ENCODE results near the gene ST8SIA5. TPM values are rescaled to one million over a fixed set of nuclear protein-coding genes. Genes with fewer than 3 reads are reported as not detected.

Gene ST8SIA5
- total and polyA plus RNA-seq, 8 donors, result 0.03 to 1.4 (median 0.19) TPM; not detected in 4

DNA sequence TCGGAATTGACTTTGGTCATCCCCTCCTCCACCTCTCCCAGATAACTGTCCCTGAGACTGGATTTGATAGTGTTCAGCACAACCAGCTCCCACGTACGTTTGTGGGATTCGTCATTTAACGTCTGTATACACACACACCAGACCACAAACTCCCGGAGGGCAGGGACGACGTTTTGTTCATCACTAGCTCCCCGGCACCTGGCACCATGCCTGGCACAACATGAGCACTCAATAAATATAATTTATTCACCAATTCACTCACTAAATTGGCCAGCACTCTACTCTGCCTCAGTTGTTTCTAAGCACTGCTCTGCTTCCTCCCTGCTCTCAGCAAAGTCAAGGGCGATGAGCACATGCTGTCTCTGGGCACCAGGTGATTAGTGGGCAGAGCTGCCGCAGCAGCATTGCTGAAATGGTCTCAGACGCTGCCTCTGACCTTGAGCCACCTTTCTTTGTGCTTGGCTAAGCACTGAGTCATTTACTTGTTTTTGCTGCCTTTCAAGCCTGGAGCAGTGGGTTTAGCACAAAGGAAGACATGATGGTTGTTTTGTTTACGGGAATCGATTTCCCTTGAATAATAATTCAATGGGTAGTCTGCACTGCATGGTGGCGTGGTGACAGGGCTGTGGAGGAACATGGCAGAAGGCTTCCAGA lies 80.5 kb downstream of the ST8SIA5 start:
- H3K4me3 ChIP-seq, result no peak overlapping the region
- no peak for DNase-seq
- H3K27ac ChIP-seq, result no peak overlapping the region
- H3K36me3 ChIP-seq, result no peaks in the 10 kb centered on the region
- 60 to 70% (median 66%) methylated on average over 15 of the region's 15 CpGs for WGBS, 5 donors
- H3K27me3 ChIP-seq, result peaks cover 0 to 6% (median 0%) of the 10 kb centered on the region in 3 donors
- intact Hi-C loops (cut with DNase I; ENCODE audit: low total_unique reads), result no loop called here
- no peaks in the 10 kb centered on the region for H3K4me1 ChIP-seq
- TF ChIP-seq POLR2AphosphoS5 (IDR thresholded peaks at IDR 0.05) (no peak), EP300 (IDR thresholded peaks at IDR 0.05) (no peak), POLR2A (IDR thresholded peaks at IDR 0.05) (no peak)
- TF ChIP-seq, protein P1, sequence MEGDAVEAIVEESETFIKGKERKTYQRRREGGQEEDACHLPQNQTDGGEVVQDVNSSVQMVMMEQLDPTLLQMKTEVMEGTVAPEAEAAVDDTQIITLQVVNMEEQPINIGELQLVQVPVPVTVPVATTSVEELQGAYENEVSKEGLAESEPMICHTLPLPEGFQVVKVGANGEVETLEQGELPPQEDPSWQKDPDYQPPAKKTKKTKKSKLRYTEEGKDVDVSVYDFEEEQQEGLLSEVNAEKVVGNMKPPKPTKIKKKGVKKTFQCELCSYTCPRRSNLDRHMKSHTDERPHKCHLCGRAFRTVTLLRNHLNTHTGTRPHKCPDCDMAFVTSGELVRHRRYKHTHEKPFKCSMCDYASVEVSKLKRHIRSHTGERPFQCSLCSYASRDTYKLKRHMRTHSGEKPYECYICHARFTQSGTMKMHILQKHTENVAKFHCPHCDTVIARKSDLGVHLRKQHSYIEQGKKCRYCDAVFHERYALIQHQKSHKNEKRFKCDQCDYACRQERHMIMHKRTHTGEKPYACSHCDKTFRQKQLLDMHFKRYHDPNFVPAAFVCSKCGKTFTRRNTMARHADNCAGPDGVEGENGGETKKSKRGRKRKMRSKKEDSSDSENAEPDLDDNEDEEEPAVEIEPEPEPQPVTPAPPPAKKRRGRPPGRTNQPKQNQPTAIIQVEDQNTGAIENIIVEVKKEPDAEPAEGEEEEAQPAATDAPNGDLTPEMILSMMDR (IDR thresholded peaks at IDR 0.05), result no peak
- no peaks in the 10 kb centered on the region for H3K9me3 ChIP-seq

- Histone ChIP-seq H3K36me3 (no peaks in the 10 kb centered on the region), H3K27me3 (no peaks in the 10 kb centered on the region), H3K4me3 (no peak overlapping the region), H3K27ac (no peak overlapping the region), H3K9me3 (no peaks in the 10 kb centered on the region), H3K4me1 (no peaks in the 10 kb centered on the region)
- intact Hi-C loops (cut with DNase I; ENCODE audit: low total_unique reads), result no loop called here
- DNase-seq, result no peak
- whole genome bisulfite sequencing, 5 donors, result 64 to 88% (median 70%) methylated on average over 1 of the region's 1 CpG
- TF ChIP-seq POLR2AphosphoS5 (IDR thresholded peaks at IDR 0.05) (no peak), POLR2A (IDR thresholded peaks at IDR 0.05) (no peak), EP300 (IDR thresholded peaks at IDR 0.05) (no peak)
- TF ChIP-seq, protein P1 (IDR thresholded peaks at IDR 0.05), result no peak
These were observed 81.7 kb downstream of the ST8SIA5 start for GRCh38 chr18:46675112-46675511.

DNA sequence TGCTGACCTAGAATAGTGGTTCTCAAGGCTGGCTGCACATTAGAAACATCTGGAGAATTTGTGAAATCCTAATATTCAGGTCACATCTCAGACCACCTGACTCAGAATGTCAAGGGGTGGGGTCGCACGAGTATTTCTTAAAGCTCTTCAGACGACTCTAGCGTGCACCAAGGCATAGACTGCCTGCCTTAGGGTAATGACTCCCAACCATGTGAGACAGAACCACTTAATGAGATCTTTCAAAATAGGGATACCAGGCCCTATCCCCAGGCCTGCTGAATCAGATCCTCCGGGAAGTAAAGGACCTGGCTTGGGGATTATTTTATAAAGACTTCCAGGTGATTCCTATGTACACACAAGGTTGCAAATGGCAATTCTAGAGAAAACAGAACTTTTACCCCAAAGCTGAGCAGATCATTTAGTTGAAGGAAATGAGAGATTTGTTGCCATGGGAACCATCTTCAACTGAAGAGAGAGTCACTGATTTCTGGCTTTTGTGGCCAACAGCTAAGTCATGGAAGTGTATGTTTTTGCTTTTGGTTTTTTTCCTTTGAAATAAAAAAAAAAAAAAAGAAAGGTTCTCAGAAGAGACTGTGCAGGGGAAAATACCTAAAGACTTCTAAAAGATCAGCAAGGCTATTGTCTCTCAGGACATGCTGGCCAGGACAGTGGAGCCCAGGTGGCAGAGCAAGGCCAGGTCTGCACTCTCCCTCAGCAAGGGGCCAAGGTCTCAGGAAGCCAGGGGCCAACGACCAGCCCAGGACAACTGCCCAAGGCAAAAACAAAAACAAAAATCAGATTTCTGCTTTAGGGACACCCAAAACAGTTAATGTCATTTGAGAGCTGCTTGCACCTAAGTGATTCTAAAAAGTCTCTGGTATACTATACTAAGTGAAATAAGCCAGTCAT lies 84.5 kb downstream of the ST8SIA5 start:
- H3K27me3 ChIP-seq, result no peaks in the 10 kb centered on the region
- DNase-seq, result peak in 1 of 2 donors; percentile 41
- no peaks in the 10 kb centered on the region for H3K36me3 ChIP-seq
- WGBS, 5 donors, result 69 to 76% (median 73%) methylated on average over 6 of the region's 6 CpGs
- intact Hi-C loops (cut with DNase I; ENCODE audit: low total_unique reads), result no loop called here
- H3K4me1 ChIP-seq, result no peaks in the 10 kb centered on the region
- no peaks in the 10 kb centered on the region for H3K9me3 ChIP-seq
- no peak overlapping the region for H3K4me3 ChIP-seq
- H3K27ac ChIP-seq, result no peak overlapping the region
- TF ChIP-seq POLR2AphosphoS5 (IDR thresholded peaks at IDR 0.05) (no peak), EP300 (IDR thresholded peaks at IDR 0.05) (no peak), POLR2A (IDR thresholded peaks at IDR 0.05) (no peak)

- no peak for TF ChIP-seq EP300 (IDR thresholded peaks at IDR 0.05)
- no peak for TF ChIP-seq POLR2A (IDR thresholded peaks at IDR 0.05)
- TF ChIP-seq, protein P1 (IDR thresholded peaks at IDR 0.05), result no peak
- TF ChIP-seq POLR2AphosphoS5 (IDR thresholded peaks at IDR 0.05), result no peak
These were observed 88.2 kb downstream of the ST8SIA5 start for GRCh38 chr18:46668694-46669093.

More at GRCh38 chr18:46668694-46669093, 88.2 kb downstream of the ST8SIA5 start:
- H3K27me3 ChIP-seq, result no peaks in the 10 kb centered on the region
- H3K9me3 ChIP-seq, result no peaks in the 10 kb centered on the region
- intact Hi-C loops (cut with DNase I; ENCODE audit: low total_unique reads), result loop anchor here (10.0 kb wide), 2 partner anchors 384 to 504 kb away; no protein-coding TSS in a partner anchor
- H3K4me3 ChIP-seq, result no peak overlapping the region
- DNase-seq, result no peak
- H3K27ac ChIP-seq, result no peak overlapping the region
- 75 to 90% (median 83%) methylated on average over 5 to 6 of the region's 6 CpGs; no CpG with 5 or more reads in 1 of the 5 donors for WGBS, 5 donors
- H3K36me3 ChIP-seq, result no peaks in the 10 kb centered on the region
- no peaks in the 10 kb centered on the region for H3K4me1 ChIP-seq

Measured in stomach (tissue), 9 donors.